ENCODE measurements around the gene HUS1.
"Not testable (repeated sequence)": the region's sequence is repeated elsewhere in the genome, so short reads cannot be mapped to it uniquely, and the experiment has no call there.

The HUS1 gene

DNA sequence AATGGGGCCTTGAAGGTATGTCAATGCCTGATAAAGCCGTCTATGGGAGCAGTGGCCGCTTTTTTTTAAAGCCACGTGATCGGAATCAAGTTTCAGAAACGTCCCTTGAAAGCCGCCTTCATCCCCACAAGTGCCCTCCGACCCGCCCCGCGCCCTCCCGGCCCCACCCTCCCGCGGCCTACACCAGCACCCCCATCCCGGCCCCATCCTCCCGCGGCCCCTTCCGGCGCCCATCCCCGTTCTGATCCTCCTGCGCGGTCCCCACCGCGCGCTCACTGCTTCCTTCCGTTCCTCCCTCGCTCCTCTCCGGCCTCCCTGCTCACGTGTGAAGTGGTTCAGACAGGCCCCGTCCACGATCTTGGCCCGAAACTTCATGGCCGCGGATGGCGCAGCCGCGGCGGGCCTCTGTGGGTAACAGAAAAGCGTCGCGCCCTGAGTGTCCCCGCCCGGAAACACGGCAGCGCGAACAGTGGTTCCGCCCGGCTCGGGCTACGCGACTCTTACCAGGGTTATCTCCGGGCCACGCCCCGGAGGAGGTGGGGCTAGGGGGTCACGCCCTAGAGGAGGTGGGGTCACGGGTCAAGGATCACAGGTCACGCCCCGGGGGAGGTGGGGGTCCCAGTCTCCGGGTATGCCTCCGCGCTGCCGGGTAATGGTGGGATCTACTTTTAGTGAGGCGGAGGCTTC is at the start of gene HUS1:
TSS of gene HUS1 (minus strand) at position 471 of the 687 bp plus-strand sequence. CDS start at position 375, 96 bp downstream.
- peak; percentile 90 for DNase-seq

GRCh38 chr7:48028938-48029337 is 49.5 kb upstream of the HUS1 start, which contains the start of gene SUN3:
Gene SUN3, minus strand, starts transcription at chr7:48029107. Its CDS starts 169 bp downstream, at chr7:48028938.
- DNase-seq = no peak

DNA sequence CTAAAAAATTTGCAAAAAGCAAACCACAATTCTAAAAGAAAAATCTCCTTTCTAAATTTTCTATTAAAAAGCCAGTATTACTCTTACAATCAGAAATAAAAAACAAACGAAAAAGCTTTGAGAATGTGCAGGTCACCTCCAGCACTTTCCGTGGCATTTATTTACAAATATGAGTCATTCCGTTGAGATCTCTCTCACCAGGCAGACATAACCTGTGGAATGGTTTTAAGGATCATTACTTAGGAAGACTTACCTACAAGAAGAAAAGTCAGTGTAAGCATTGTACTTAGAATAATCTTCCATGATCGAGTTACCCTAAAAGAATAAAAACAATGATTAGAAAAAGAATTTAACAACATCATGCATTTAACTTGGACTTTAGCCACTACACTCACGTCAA is 46.2 kb upstream of the HUS1 start:
- DNase-seq = no peak

DNA sequence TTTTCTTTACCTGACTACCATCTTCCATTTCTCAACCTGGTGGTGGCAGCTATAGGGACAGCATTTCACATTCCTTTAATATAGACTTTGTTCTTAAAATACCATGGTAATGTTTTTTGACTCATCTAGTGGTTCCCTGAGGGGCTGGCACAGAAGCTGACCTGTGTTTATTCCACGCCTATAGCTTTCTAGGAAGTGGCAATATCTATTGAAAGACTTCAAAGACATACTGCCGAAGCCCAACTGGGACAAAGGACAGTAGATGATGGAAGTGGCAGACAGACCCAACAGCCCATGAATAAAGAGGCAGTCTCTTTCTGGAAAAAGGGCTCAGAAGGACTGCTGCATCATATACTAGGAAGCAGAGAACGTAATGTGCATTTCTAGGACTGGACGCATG is 38.3 kb upstream of the HUS1 start:
- no peak for DNase-seq

DNA sequence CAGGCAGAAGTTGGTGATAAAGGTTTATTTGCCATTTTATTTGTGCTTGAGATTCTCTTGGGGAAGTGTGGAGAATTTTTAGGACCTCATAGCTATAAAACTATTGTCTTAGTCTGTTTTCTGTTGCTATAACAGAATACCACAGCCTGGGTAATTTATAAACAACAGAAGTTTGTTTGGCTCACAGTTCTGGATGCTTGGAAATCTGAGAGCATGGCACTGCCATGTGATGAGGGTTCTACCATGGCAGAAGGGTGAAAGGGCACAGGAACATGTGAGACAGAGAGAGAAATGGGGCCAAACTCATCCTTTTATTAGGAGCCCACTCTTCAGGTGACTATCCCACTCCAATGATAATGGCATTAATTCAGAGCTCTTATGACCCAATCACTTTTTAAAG is 37.2 kb upstream of the HUS1 start:
- DNase-seq = no peak

DNA sequence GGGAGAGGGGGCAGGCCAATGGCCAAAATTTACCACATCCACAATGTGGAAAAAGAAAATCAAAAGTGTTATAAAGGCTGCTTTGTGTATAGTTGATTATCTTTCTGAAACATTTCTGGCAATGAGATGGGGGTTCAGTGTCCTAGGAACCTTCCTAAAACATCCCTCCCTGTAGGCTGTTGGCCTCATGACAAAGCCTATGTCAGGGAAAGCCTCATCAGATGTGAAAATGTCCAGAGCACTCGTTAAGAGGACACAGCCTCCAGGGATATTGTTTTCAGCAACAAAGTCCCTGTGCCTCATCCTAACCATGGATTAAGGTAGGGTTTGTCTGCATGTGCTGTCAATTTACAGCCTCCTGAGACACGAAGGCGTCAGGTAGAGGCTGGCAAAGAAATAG is 32.5 kb upstream of the HUS1 start:
- DNase-seq = no peak

DNA sequence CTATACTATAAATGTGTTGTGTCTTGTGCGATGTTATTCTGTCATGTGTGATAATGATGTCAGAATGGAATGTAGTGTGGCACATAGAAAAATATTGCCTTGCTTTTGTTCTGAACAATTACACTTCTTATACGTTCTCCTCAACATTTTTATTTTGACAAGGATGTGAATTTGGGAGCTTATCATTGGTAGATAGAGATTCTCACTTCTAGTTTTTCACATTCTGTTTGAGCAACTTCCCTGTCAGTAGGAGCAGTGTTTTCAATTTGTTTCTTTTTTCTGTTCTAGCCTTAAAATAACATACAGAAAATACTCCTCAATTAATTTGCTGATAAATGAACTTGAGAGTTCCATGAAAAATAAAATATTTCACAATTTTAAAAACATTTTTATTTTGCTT is 31.9 kb upstream of the HUS1 start:
- no peak for DNase-seq

DNA sequence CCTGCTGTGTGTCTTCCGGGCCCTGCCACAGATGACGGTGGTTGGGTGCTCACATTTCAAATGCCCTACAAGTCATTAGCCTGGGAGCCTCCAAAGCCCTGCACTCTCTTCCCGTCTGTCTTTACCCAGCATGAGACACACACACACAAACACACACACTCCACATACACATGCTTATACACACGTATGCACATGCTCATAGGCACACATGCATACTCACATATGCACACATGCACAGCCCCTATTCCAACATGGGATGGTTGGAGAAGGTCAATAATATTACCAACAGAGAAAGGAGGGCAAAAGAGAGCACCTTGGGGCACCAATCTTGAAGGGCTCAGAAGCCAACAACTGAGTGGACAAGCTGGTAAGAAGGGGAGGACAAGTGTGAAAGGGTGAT is 30.5 kb upstream of the HUS1 start:
- no peak for DNase-seq

DNA sequence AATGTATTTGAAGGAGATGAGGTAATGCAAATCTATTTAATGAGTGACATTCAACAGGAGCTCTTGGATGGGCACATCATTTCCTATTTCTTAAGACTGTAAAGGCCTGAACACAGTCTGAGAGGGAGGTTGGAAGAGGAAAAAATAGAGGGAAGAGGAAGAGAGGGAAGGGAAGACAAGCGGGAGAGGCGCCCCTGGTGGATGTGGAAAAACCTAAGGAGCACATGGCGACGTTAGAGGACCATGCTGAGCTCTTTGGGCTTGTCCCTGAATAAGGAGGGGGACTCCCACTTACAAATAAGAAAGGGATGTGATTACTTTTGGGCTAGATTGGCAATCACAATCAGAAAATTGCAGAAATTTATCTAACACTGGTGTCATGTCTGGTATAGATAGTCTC is 29.8 kb upstream of the HUS1 start:
- no peak for DNase-seq

GRCh38 chr7:48006866-48007265 is 27.5 kb upstream of the HUS1 start:
- no peak for DNase-seq

GRCh38 chr7:48004638-48005037 is 25.2 kb upstream of the HUS1 start:
- no peak for DNase-seq

GRCh38 chr7:48004032-48004431 is 24.6 kb upstream of the HUS1 start:
- no peak for DNase-seq

DNA sequence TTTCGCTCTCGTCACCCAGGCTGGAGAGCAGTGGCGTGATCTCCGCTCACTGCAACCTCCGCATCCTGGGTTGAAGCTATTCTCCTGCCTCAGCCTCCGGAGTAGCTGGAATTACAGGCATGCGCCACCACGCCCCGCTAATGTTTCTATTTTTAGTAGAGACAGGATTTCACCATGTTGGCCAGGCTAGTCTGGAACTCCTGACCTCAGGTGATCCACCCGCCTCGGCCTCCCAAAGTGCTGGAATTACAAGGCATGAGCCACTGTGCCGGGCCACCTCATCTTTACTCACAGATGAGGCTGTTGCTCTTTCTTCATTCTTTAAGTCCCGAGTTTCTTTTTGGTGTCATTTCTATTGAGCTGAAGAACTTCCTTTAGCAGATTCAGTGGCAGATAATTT is 20.7 kb upstream of the HUS1 start:
- DNase-seq = peak; percentile 8

DNA sequence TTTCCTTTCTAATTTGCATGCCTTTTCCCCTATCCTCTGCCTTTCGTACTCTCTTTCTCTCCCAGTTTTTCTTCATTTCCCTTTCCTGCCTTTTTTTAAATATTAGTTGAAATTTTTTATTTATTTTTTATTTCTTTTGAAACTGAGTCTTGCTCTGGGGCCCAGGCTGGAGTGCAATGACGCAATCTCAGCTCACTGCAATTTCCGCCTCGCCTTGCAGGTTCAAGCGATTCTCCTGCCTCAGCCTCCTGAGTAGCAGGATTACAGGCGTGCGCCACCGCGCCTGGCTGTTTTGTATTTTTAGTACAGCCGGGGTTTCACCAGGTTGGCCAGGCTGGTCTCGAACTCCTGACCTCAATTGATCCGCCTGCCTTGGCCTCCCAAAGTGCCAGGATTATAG is 20.0 kb upstream of the HUS1 start:
- DNase-seq = no peak

GRCh38 chr7:47992446-47992845 is 13.0 kb upstream of the HUS1 start:
- DNase-seq = no peak

GRCh38 chr7:47991741-47992311 is 12.4 kb upstream of the HUS1 start:
- DNase-seq = peak; percentile 22

- no peak for DNase-seq
Measured at GRCh38 chr7:47991270-47991669, 11.9 kb upstream of the HUS1 start.

- DNase-seq = no peak
Measured at GRCh38 chr7:47990592-47990991, 11.2 kb upstream of the HUS1 start.

GRCh38 chr7:47989607-47990400 is 10.4 kb upstream of the HUS1 start:
- not testable (repeated sequence) for DNase-seq

DNA sequence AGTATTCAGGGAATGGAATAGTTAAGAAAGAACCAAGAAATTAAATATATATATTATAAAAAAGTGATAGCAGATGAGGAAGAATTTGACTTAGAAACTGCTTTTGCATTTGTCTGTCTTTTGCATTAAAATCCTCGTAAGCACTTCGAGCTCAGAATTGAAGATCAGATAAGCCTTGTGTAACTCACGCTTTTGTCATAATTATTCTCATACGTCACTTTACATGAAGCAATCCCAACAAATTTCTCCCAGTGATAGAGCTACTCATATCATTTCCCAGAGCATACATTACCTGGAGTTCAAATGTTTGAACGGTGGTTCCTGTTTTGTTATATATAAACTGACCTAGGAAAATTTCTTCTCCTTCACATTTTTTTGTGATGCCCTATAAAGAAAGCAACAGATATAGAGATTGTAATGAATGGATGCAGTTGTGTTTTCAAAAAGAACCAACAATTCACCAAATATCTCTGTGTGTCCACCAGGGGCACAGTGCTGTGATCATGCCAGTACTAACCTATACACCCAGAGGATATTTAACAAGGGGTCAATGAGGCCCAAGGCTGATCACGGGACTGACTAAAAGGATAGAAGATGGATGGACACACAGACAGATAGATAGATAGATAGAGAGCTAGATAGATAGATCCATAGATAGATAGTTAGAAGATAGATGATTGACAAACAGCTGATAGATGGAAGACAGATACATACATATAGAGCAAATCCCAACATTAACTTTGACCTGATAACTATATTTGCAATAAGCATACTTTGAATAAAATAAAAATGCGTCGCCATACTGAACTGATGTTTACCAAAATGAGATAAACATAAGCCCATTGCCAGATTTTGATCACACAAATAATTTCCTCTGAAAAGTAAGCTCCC is 9.3 kb upstream of the HUS1 start:
- no peak for DNase-seq

- DNase-seq = no peak
Measured at GRCh38 chr7:47982610-47983009, 3.2 kb upstream of the HUS1 start.

GRCh38 chr7:47980648-47981047 is 1.2 kb upstream of the HUS1 start:
- DNase-seq = not testable (repeated sequence)

GRCh38 chr7:47979832-47980181 is 392 bp upstream of the HUS1 start:
- DNase-seq = no peak

Data from NCI-H226 (cell line).